H1 (cell line): ENCODE data around the gene BCL2L12. TPM values are rescaled to one million over a fixed set of nuclear protein-coding genes. Genes with fewer than 3 reads are reported as not detected.
A peak's percentile ranks its signal among the peaks of the same experiment; 100 is the strongest.

Source experiments
- ASH2L ChIP-seq: fragments of 200-600, 300-600 bp; sonication (generic); IDR thresholded peaks from one replicate; pipeline ENCODE4 v1.7.1; 2017; ENCODE audit warnings: low read length
- ATF2 ChIP-seq: IDR thresholded peaks from 2 replicates; pipeline ENCODE4 v1.6.1; 2012; ENCODE audit warnings: low read length, inconsistent platforms
- CHD1 ChIP-seq: IDR thresholded peaks from 2 replicates; pipeline ENCODE4 v1.6.1; 2012; ENCODE audit warnings: low read depth, low read length, improper control_type of control experiment
- CREB1 ChIP-seq: IDR thresholded peaks from 2 replicates; pipeline ENCODE4 v1.6.1; 2012; ENCODE audit warnings: inconsistent platforms
- CTBP2 ChIP-seq: IDR thresholded peaks from 2 replicates; pipeline ENCODE4 v1.7.0; 2011; ENCODE audit warnings: borderline replicate concordance, mild to moderate bottlenecking, moderate library complexity, mixed read lengths, low read length; ENCODE audit not compliant: insufficient read depth, insufficient read length
- CTCF ChIP-seq, 3 experiments: IDR thresholded peaks; 1 replicate in 2 of 3; 2 replicates in 1 of 3; pipeline versions ENCODE4 v1.5.1 to v1.6.1; 2011; ENCODE audit warnings: low read length in 3 of 3, mild to moderate bottlenecking in 3 of 3, inconsistent platforms in 2 of 3, low read depth in 1 of 3, moderate library complexity in 1 of 3; ENCODE audit not compliant: insufficient read depth in 1 of 3; ENCODE audit errors: control extremely low read depth in 1 of 3
- EZH2 ChIP-seq: fragments of 200-600 bp; sonication (generic); IDR thresholded peaks from 2 replicates; pipeline ENCODE4 v1.7.1; 2012; ENCODE audit warnings: low read depth, mild to moderate bottlenecking, moderate library complexity, low read length, inconsistent platforms; ENCODE audit not compliant: severe bottlenecking
- GTF2F1 ChIP-seq: IDR thresholded peaks from 2 replicates; pipeline ENCODE4 v1.6.1; 2012; ENCODE audit warnings: low read depth, low read length, improper control_type of control experiment, borderline replicate concordance
- KDM1A ChIP-seq: fragments of 200-600, 300-600 bp; sonication (generic); IDR thresholded peaks from 2 replicates; pipeline ENCODE4 v1.7.1; 2016; ENCODE audit warnings: mild to moderate bottlenecking, low read length, borderline replicate concordance
- MAX ChIP-seq: IDR thresholded peaks from 2 replicates; pipeline ENCODE4 v1.6.1; 2012; ENCODE audit warnings: inconsistent platforms
- PHF8 ChIP-seq: fragments of 200-600 bp; sonication (generic); conservative IDR thresholded peaks from 2 replicates; pipeline ENCODE4 v1.7.1; 2012; ENCODE audit warnings: low read depth, mild to moderate bottlenecking, inconsistent platforms, low read length, moderate library complexity
- RAD21 ChIP-seq, 2 experiments: IDR thresholded peaks in 1 of 2; conservative IDR thresholded peaks in 1 of 2; 2 replicates each; pipeline ENCODE4 v1.6.1; 2011; ENCODE audit warnings: low read depth in 2 of 2, low read length in 2 of 2, improper control_type of control experiment in 1 of 2, inconsistent platforms in 1 of 2, mild to moderate bottlenecking in 1 of 2, moderate library complexity in 1 of 2
- RXRA ChIP-seq: IDR thresholded peaks from 2 replicates; pipeline ENCODE4 v1.6.1; 2011; ENCODE audit warnings: low read depth, mild to moderate bottlenecking, low read length, moderate library complexity; ENCODE audit not compliant: insufficient read depth
- SP1 ChIP-seq: IDR thresholded peaks from 2 replicates; pipeline ENCODE4 v1.6.1; 2011; ENCODE audit warnings: low read depth, low read length
- SP2 ChIP-seq: IDR thresholded peaks from 2 replicates; pipeline ENCODE4 v1.6.1; 2012; ENCODE audit warnings: mild to moderate bottlenecking, low read length, inconsistent platforms
- SP4 ChIP-seq: IDR thresholded peaks from 2 replicates; pipeline ENCODE4 v1.6.1; 2012; ENCODE audit warnings: low read length, inconsistent platforms
- TAF7 ChIP-seq: optimal IDR thresholded peaks from 2 replicates; pipeline ENCODE3; 2011; ENCODE audit warnings: low read depth, mild to moderate bottlenecking, inconsistent platforms, low read length, moderate library complexity, borderline replicate concordance
- polyA plus RNA-seq, 7 experiments: library from polyadenylated mRNA; depleted of rRNA in 3 of 7; stranded (reverse) in 5 of 7; unstranded in 2 of 7; fragments of >200 nt in 5 of 7; fragments of 200-250 nt in 2 of 7; gene quantifications; 1 replicate in 5 of 7; 2 replicates in 1 of 7; 4 replicates in 1 of 7; pipeline versions ENCODE4 v1.2.1 to v1.2.3, GENCODE V29; 2011 to 2013; ENCODE audit warnings: missing spikeins in 2 of 7, mixed read lengths in 2 of 7
- total RNA-seq: library from RNA; stranded (reverse); fragmentation: NEBNext Ultra II Directional; extraction: Animal tissue kit (Norgen Biotek cat#: 25700); gene quantifications from 2 replicates; pipeline ENCODE4 v1.2.1, GENCODE V29; 2021

Gene BCL2L12
- total and polyA plus RNA-seq, 2 of the 8 experiments (the other 6 are each of a cell fraction or from before 2014, with no cell fraction given), result 126 to 209 TPM

GRCh38 chr19:49672131-49672919 lies 6.6 kb downstream of the BCL2L12 start (continued):
- 0 out of 2 replicates have a peak, but pooled peaks have one; percentile 1 for TF ChIP-seq RXRA
- no peak for TF ChIP-seq ATF2
- TF ChIP-seq GTF2F1, result no peak
- no peak for TF ChIP-seq CREB1
- TF ChIP-seq PHF8, result no peak
- no peak for TF ChIP-seq SP1
- TF ChIP-seq CTBP2, result peak; percentile 36
- TF ChIP-seq KDM1A, result 0 out of 2 replicates have a peak, but pooled peaks have one; percentile 25
- no peak for TF ChIP-seq SP2
- peak; percentile 72 for TF ChIP-seq ASH2L
- TF ChIP-seq CHD1, result no peak
- TF ChIP-seq SP4, result peak; percentile 88; the same call in 1 of the 2 replicates
- peak; percentile 72 for TF ChIP-seq TAF7
- no peak for TF ChIP-seq EZH2
- TF ChIP-seq RAD21 (IDR thresholded peaks at IDR 0.05 in 1 of 2, conservative IDR thresholded peaks at IDR 0.05 in 1 of 2; ENCODE audit: low read depth in 2 of 2, low read length in 2 of 2), result peak; percentile 55 to 66
- peak; percentile 53 for TF ChIP-seq MAX
- TF ChIP-seq CTCF (IDR thresholded peaks at IDR 0.05; ENCODE audit: control extremely low read depth in 1 of 3, insufficient read depth in 1 of 3, low read depth in 1 of 3, low read length in 3 of 3), result peak; percentile 82 to 96 (median 94)
